GM18870 (cell line): Measurements from ENCODE around the gene RNF214.

Source experiments
- ATAC-seq: cut with Tn5 transposase; IDR thresholded peaks from one replicate; pipeline ENCODE4 v1.9.1; 2021; ENCODE audit warnings: moderate library complexity; ENCODE audit not compliant: unreplicated experiment

Gene RNF214

GRCh38 chr11:117279711-117280376, 47.4 kb downstream of the RNF214 start:
- ATAC-seq, result no peak

GRCh38 chr11:117281159-117281558, 48.7 kb downstream of the RNF214 start:
- ATAC-seq, result no peak

GRCh38 chr11:117281869-117282268, 49.4 kb downstream of the RNF214 start:
- ATAC-seq, result no peak

GRCh38 chr11:117282956-117283355, 50.5 kb downstream of the RNF214 start:
- ATAC-seq, result no peak

DNA sequence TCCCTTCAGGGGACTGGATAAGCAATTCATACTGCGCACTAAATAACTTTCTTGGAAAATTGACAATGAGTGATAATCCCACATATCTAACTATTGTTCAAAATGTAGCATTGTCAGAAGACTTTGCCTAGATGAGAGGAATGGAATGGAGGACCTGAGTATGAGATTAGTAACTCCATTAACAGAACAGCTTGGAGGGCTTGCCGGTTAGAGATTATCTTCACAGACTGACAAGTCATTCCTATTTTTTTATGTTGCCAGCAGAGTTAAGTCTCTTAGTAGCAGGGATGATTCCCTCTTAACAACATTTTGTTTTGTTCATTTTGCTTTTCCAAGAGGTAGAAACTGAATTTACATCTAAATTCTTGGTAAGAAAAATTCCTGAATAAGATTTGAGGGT, 51.6 kb downstream of the RNF214 start:
- no peak for ATAC-seq

DNA sequence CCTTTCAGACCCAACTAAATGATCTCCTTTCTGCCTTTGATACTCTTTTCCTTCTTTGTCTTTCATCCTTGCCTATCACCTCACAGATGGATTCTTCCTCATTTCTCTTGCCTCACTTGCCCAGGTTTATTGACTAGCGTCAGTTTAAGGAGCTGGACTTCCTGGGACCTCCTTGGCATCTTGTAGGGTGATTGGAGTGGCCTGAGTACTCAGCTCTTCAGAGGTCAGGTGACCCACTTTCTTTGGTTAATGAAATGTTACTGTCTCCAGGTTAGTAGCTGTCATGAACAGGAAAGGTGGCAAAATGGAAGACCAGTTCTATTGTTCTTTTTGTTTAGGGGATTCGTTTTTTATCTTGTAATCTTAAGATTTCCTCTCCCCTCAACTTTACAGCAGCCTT, 54.1 kb downstream of the RNF214 start:
- ATAC-seq, result no peak

GRCh38 chr11:117287668-117288067, 55.2 kb downstream of the RNF214 start:
- no peak for ATAC-seq

- no peak for ATAC-seq
These were observed 57.3 kb downstream of the RNF214 start for GRCh38 chr11:117289795-117290194.

DNA sequence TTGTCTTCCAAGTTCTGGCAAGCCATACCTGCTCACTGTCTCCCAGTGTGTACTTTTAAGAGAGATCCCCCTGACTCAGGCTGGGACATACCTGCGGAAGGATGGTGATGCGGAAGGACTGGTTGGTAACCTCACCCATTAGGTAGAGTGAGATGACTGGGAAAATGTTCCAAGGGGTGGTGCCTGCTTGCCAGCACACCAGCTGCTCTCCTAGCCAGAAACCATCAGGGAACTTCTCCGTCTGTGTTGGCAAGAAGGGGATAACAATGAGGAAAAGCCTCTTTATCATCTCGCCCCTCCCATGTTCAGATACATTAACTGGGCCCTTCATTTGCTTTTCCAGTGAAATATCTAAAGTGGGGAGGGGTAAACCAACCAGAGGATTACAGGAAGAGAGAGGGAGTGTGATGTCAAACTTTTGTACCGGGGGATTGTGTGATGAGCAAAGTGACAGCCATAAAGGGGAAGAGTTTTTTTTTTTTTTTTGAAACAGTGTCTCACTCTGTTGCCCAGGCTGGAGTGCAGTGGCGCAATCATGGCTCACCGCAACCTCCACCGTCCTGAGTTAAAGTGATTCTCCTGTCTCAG, 58.4 kb downstream of the RNF214 start, which contains the start of gene BACE1-AS:
Gene BACE1-AS (plus strand): TSS at position 538 of the 588 bp plus-strand sequence.
- no peak for ATAC-seq

DNA sequence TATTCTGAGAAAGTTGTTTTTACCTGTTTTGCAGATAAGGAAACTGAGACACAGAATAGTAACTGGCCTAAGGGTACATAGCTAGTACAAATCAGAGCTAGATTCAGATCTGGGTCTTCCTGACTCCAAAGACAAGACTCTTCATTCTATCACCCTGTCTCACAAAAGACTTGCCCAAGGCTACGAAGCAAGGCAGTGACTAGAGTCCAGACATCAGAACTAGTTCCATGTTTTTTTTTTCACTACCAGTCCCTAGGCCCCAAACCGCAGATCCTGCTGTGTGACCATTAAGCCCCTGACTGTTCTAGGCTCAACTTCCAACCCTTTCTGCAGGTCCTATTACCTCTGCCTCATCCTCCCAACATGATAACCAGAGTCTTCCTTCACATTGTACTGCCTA, 60.1 kb downstream of the RNF214 start:
- ATAC-seq, result no peak

GRCh38 chr11:117295438-117296137, 63.1 kb downstream of the RNF214 start:
- no peak for ATAC-seq

DNA sequence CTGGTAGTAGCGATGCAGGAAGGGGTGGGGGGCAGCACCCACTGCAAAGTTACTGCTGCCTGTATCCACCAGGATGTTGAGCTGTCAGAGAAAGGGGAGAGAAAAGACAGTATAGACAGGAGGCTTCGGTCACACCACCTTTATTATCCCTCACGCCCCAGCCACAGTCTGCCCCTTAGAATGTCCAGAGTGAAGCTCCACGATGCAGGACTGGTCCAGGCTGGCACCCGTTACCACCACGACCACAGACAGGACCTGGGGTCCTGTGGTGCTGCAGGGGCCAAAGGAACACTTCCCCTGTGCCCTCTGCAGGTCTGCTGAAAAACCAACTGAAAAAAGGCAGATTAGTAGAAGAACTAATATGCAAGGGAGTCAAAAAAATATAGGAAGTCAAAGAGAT, 64.4 kb downstream of the RNF214 start:
- ATAC-seq, result no peak

- ATAC-seq, result no peak
These were observed 65.7 kb downstream of the RNF214 start for GRCh38 chr11:117298195-117298594.

GRCh38 chr11:117299351-117300282, 67.1 kb downstream of the RNF214 start:
- no peak for ATAC-seq

- ATAC-seq, result no peak
These were observed 67.8 kb downstream of the RNF214 start for GRCh38 chr11:117300283-117300663.

- no peak for ATAC-seq
These were observed 68.3 kb downstream of the RNF214 start for GRCh38 chr11:117300773-117301172.

DNA sequence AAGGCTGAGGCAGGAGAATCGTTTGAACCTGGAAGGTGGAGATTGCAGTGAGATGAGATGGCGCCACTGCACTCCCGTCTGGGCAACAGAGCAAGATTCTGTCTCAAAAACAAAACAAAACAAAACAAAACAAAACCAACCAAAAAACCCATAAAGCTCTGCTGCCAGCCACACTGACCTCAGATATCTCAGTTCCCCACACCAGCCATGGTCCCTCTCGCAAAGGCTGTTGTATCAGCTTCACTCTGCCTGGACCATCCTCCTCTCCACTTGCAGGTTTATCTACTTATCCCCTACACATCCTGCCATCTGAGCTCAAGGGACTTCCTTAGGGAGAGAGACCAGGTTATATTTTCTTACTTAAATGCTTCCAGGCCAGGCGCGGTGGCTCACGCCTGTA, 69.8 kb downstream of the RNF214 start:
- no peak for ATAC-seq

GRCh38 chr11:117303101-117303500, 70.6 kb downstream of the RNF214 start:
- ATAC-seq, result no peak

DNA sequence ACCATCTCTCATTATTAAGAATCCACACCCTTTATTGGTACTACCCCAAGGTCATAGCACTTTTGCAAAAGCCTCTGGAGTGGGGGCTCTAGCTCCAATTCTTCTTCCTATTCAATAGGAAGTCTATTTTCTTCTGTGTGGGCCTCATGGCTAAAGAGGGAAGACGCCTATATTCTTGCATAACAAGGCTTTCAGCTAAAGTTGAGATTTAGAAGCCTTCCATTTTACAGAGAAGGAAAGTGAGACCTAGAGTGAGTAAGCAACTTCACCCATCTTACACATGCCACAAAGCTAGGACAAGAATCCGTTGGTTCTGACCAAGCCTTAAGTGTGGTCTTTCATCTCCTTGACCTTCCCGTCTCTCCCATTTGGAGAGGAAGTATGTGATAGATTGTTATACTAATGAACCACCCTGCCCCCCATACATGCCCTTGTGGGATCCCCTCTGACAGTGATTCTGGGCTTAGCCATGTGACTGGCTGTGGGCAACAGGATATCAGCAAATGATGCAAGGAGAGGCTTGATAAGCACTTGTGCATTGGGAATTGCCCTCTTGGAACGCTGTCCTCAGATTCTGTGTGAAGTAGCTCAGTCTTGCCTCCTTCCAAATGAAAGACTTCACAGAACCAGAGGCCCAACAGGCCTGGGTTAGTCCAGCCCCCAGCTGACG, 71.3 kb downstream of the RNF214 start:
- ATAC-seq, result no peak

- ATAC-seq, result no peak
These were observed 72.7 kb downstream of the RNF214 start for GRCh38 chr11:117305145-117305544.

GRCh38 chr11:117309310-117309709, 76.8 kb downstream of the RNF214 start:
- ATAC-seq, result no peak
